OCI-LY7 (cell line): ENCODE results near the gene SEC22C. TPM values are rescaled to one million over a fixed set of nuclear protein-coding genes. Genes with fewer than 3 reads are reported as not detected.

ENCODE experiments used
- BruUV-seq: library from RNA; stranded (reverse); fragments of 400-500 nt; replicated peaks from 2 replicates; lab custom pipeline; 2021; lab: Mats Ljungman, UMichigan
- CTCF ChIA-PET: fragments of 300-600 bp; sonication (Branson Sonifier 250); formaldehyde crosslinking; loops from one replicate; lab custom pipeline; 2022; ENCODE audit warnings: antibody characterized with exemption; ENCODE audit not compliant: unreplicated experiment; lab: Charles Lee
- POLR2A ChIA-PET: fragments of 300-600 bp; sonication (Branson Sonifier 250); formaldehyde crosslinking; loops from one replicate; lab custom pipeline; 2022; ENCODE audit warnings: antibody characterized with exemption; lab: Charles Lee
- DNase-seq: peaks from one replicate; pipeline ENCODE4 v3.0.0-alpha.2; 2015; ENCODE audit warnings: low spot score
- H2AFZ ChIP-seq: fragments of 200-600 bp; sonication (generic), shearing (Covaris generic); 2 replicates; pipeline ENCODE4 v1.6.1; 2014; ENCODE audit warnings: mild to moderate bottlenecking, antibody characterized with exemption, low read length, moderate library complexity
- H3K27ac ChIP-seq: fragments of 200-600 bp; sonication (generic); 2 replicates; pipeline ENCODE4 v1.5.1; 2014; ENCODE audit warnings: mixed run types, low read depth, mild to moderate bottlenecking, moderate library complexity, low read length, inconsistent platforms; ENCODE audit not compliant: poor library complexity, severe bottlenecking
- H3K36me3 ChIP-seq: fragments of 200-600 bp; sonication (generic); 2 replicates; pipeline ENCODE4 v1.6.1; 2014; ENCODE audit warnings: mild to moderate bottlenecking, antibody characterized with exemption, low read length, moderate library complexity, mixed read lengths; ENCODE audit not compliant: insufficient read depth
- H3K4me1 ChIP-seq: fragments of 200-600 bp; sonication (generic); 2 replicates; pipeline ENCODE4 v1.5.1; 2014; ENCODE audit warnings: mild to moderate bottlenecking, low read length; ENCODE audit not compliant: insufficient read depth, poor library complexity, severe bottlenecking
- H3K4me2 ChIP-seq: fragments of 200-600 bp; sonication (generic); 2 replicates; pipeline ENCODE4 v1.6.1; 2014; ENCODE audit warnings: mild to moderate bottlenecking, low read length
- H3K4me3 ChIP-seq: fragments of 200-600 bp; sonication (generic); 2 replicates; pipeline ENCODE4 v1.5.1; 2014; ENCODE audit warnings: mild to moderate bottlenecking, low read depth, low read length; ENCODE audit not compliant: poor library complexity, severe bottlenecking
- H3K79me2 ChIP-seq: fragments of 200-600 bp; sonication (generic); 2 replicates; pipeline ENCODE4 v1.6.1; 2016; ENCODE audit warnings: low read depth, mild to moderate bottlenecking, low read length, moderate library complexity, mixed read lengths; ENCODE audit not compliant: insufficient read depth
- H3K9me2 ChIP-seq: fragments of 200-600 bp; sonication (generic); 2 replicates; pipeline ENCODE4 v1.6.1; 2016; ENCODE audit warnings: mild to moderate bottlenecking, low read length, mixed read lengths; ENCODE audit not compliant: insufficient read depth
- H3K9me3 ChIP-seq: fragments of 200-600 bp; sonication (generic); 2 replicates; pipeline ENCODE4 v1.6.1; 2014; ENCODE audit warnings: mild to moderate bottlenecking, mixed run types, low read length, mixed read lengths
- H4K20me1 ChIP-seq: fragments of 200-600 bp; sonication (generic); 2 replicates; pipeline ENCODE4 v1.6.1; 2014; ENCODE audit warnings: mild to moderate bottlenecking, antibody characterized with exemption, low read length, moderate library complexity, mixed read lengths; ENCODE audit not compliant: insufficient read depth
- CTCF ChIP-seq: fragments of 200-600 bp; sonication (generic); conservative IDR thresholded peaks from 2 replicates; pipeline ENCODE4 v1.5.1; 2014; ENCODE audit warnings: mild to moderate bottlenecking, antibody characterized with exemption, low read length, moderate library complexity, mixed read lengths
- EZH2phosphoT487 ChIP-seq: fragments of 200-600 bp; sonication (generic); IDR thresholded peaks from 2 replicates; pipeline ENCODE4 v1.6.1; 2018; ENCODE audit warnings: low read depth, borderline replicate concordance, mild to moderate bottlenecking, mixed run types, antibody characterized with exemption, low read length, moderate library complexity, mixed read lengths
- intact Hi-C: fragments of 100-400 bp; cut with micrococcal nuclease; formaldehyde crosslinking; loops from one replicate; pipeline ENCODE4 v1.10.0; 2022; ENCODE audit not compliant: unreplicated experiment
- total RNA-seq, 2 experiments: library from RNA; depleted of rRNA in 1 of 2; stranded (reverse); fragments of >200 nt in 1 of 2; shearing (Covaris generic) in 1 of 2; gene quantifications; 2 replicates each; pipeline ENCODE4 v1.2.3, GENCODE V29; 2014 to 2022

The SEC22C gene
- total RNA-seq, 2 experiments from 2014 or later = 33.0 to 36.2 TPM

GRCh38 chr3:42535981-42536784 is 45.6 kb downstream of the SEC22C start:
- ChIA-PET POLR2A (no interaction called here), CTCF (no interaction called here)
- H3K9me2 ChIP-seq = no peaks in the 10 kb centered on the region
- no peaks in the 10 kb centered on the region for H3K9me3 ChIP-seq
- H3K4me3 ChIP-seq = no peak overlapping the region
- H3K4me1 ChIP-seq = no peaks in the 10 kb centered on the region
- no TSS peak for BruUV-seq
- H2AFZ ChIP-seq = no peak overlapping the region
- no peaks in the 10 kb centered on the region for H4K20me1 ChIP-seq
- no peaks in the 10 kb centered on the region for H3K36me3 ChIP-seq
- intact Hi-C loops = loop anchor here (1.0 kb wide), 1 partner anchor 289 kb away; no protein-coding TSS in a partner anchor
- DNase-seq = peak; percentile 53
- H3K27ac ChIP-seq = no peak overlapping the region
- TF ChIP-seq EZH2phosphoT487 (no peak), CTCF (peak; percentile 76)
- H3K79me2 ChIP-seq = no peaks in the 10 kb centered on the region
- no peak overlapping the region for H3K4me2 ChIP-seq

DNA sequence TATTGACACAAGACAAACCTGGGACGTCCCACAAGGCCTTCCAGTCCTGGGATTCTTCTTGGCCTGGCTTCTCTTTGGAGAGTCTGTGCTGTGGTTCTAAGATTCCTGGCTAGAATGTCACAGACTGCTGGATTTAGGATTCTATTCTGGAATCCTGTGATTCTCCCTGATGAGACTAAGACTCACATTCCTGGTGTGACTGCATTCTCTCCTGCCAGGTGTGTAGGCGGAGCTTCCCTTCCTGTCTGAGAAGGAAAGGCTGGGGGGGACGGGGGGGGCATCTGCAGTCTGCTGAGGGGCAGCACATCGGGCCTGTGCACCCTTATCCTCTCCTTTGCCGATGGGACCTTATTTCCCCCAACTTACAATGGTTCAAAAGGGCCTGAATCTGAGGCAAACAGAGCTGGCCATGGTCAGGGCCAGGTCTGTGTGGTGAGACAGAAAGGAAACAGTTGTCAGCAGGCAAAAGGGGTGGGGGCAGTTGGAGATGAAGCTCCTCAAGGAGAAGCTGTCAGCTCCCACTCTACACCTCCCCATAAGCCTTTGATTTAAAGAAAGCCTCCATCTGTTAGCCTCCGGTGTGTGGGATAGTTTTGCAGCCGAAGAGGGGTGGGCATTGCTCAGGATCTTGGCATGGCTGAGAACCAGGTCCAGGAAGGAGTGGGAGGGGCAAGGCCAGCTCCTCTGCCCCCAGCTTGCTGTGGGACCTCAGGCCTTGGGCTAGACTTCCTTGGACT is 48.4 kb downstream of the SEC22C start:
- BruUV-seq = no TSS peak
- H3K79me2 ChIP-seq = no peaks in the 10 kb centered on the region
- no peak overlapping the region for H3K27ac ChIP-seq
- no peak overlapping the region for H3K4me2 ChIP-seq
- H4K20me1 ChIP-seq = no peaks in the 10 kb centered on the region
- ChIA-PET CTCF (no interaction called here), POLR2A (no interaction called here)
- no peaks in the 10 kb centered on the region for H3K36me3 ChIP-seq
- DNase-seq = no peak
- no peaks in the 10 kb centered on the region for H3K9me2 ChIP-seq
- no peak overlapping the region for H3K4me3 ChIP-seq
- H3K9me3 ChIP-seq = no peaks in the 10 kb centered on the region
- no peaks in the 10 kb centered on the region for H3K4me1 ChIP-seq
- H2AFZ ChIP-seq = no peak overlapping the region
- no peak for TF ChIP-seq EZH2phosphoT487
- no peak for TF ChIP-seq CTCF
- intact Hi-C loops = no loop called here

- no peak for DNase-seq
- Histone ChIP-seq H3K9me2 (no peaks in the 10 kb centered on the region), H3K4me3 (no peak overlapping the region), H3K4me1 (no peaks in the 10 kb centered on the region), H2AFZ (no peak overlapping the region), H4K20me1 (no peaks in the 10 kb centered on the region), H3K9me3 (no peaks in the 10 kb centered on the region), H3K36me3 (no peaks in the 10 kb centered on the region), H3K79me2 (no peaks in the 10 kb centered on the region), H3K4me2 (no peak overlapping the region), H3K27ac (no peak overlapping the region)
- no peak for TF ChIP-seq EZH2phosphoT487
- CTCF ChIA-PET = no interaction called here
- POLR2A ChIA-PET = no interaction called here
- intact Hi-C loops = no loop called here
- BruUV-seq = no TSS peak
These were observed 49.5 kb downstream of the SEC22C start for GRCh38 chr3:42532229-42532628.
